ENCODE data around the gene EGR4. TPM values are rescaled to one million over a fixed set of nuclear protein-coding genes. Genes with fewer than 3 reads are reported as not detected.

Gene EGR4
- total and polyA plus RNA-seq, 4 donors = 0.02 TPM; not detected in 3

DNA sequence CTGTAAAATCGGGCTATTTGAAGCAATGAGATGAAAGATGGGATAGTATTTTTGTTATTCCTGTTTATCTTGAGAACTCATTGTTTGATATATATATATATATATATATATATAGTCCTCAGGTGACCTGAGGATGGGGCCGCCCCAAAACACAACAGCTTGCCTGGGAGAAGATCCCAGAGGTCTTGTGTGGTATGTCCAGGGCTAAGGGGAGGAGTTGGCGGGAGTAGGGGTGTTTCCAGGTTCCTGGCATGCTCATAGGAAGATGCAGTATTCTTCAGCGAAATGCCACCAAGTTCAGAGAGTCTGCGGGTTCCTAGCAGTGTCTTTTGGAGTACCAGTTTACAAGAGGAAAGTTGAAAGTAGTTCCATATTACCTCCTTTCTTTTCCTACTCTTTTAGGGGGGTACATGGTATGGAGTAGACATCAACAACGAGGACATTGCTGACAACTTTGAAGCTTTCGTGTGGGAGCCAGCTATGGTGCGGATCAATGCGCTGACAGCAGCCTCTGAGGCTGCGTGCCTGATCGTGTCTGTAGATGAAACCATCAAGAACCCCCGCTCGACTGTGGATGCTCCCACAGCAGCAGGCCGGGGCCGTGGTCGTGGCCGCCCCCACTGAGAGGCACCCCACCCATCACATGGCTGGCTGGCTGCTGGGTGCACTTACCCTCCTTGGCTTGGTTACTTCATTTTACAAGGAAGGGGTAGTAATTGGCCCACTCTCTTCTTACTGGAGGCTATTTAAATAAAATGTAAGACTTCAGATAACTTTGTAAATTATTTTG, 40.9 kb downstream of the EGR4 start:
- H3K27me3 ChIP-seq (ENCODE audit: control insufficient read depth in 4 of 4, insufficient read depth in 4 of 4, low read length in 3 of 4) = no peaks in the 10 kb centered on the region
- no peaks in the 10 kb centered on the region for H3K9me3 ChIP-seq (ENCODE audit: control insufficient read depth in 4 of 4, low read length in 3 of 4)
- no peaks in the 10 kb centered on the region for H3K4me1 ChIP-seq (ENCODE audit: control insufficient read depth in 4 of 4, insufficient read depth in 4 of 4, low read length in 3 of 4)
- DNase-seq (ENCODE audit: low spot score) = no peak
- no peak overlapping the region for H3K9ac ChIP-seq (ENCODE audit: low read depth in 1 of 2, low read length in 2 of 2)
- WGBS = 95% methylated on average over 17 of the region's 17 CpGs
- H3K27ac ChIP-seq (ENCODE audit: low read depth in 1 of 2, low read length in 2 of 2) = no peak overlapping the region
- peaks cover 11 to 67% (median 47%) of the 10 kb centered on the region in 4 donors for H3K36me3 ChIP-seq (ENCODE audit: control insufficient read depth in 4 of 4, insufficient read depth in 3 of 4, low read depth in 1 of 4, low read length in 3 of 4)
- TF ChIP-seq FOXA1 (IDR thresholded peaks at IDR 0.05) = no peak
- TF ChIP-seq FOXA2 (IDR thresholded peaks at IDR 0.05) = no peak
- TF ChIP-seq, protein P1, sequence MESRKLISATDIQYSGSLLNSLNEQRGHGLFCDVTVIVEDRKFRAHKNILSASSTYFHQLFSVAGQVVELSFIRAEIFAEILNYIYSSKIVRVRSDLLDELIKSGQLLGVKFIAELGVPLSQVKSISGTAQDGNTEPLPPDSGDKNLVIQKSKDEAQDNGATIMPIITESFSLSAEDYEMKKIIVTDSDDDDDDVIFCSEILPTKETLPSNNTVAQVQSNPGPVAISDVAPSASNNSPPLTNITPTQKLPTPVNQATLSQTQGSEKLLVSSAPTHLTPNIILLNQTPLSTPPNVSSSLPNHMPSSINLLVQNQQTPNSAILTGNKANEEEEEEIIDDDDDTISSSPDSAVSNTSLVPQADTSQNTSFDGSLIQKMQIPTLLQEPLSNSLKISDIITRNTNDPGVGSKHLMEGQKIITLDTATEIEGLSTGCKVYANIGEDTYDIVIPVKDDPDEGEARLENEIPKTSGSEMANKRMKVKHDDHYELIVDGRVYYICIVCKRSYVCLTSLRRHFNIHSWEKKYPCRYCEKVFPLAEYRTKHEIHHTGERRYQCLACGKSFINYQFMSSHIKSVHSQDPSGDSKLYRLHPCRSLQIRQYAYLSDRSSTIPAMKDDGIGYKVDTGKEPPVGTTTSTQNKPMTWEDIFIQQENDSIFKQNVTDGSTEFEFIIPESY (IDR thresholded peaks at IDR 0.05) = no peak
- TF ChIP-seq RXRA (IDR thresholded peaks at IDR 0.05) = no peak
- no peak for TF ChIP-seq CTCF (IDR thresholded peaks at IDR 0.05; ENCODE audit: low read depth, low read length, missing input control)
- no peak for TF ChIP-seq SP1 (IDR thresholded peaks at IDR 0.05)
- TF ChIP-seq, protein P2, sequence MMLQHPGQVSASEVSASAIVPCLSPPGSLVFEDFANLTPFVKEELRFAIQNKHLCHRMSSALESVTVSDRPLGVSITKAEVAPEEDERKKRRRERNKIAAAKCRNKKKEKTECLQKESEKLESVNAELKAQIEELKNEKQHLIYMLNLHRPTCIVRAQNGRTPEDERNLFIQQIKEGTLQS (IDR thresholded peaks at IDR 0.05) = no peak
- TF ChIP-seq TAF1 (conservative IDR thresholded peaks at IDR 0.05) = no peak
- no peak for TF ChIP-seq HNF4A (conservative IDR thresholded peaks at IDR 0.05)
- TF ChIP-seq JUND (IDR thresholded peaks at IDR 0.05) = no peak
- TF ChIP-seq EGR1 (IDR thresholded peaks at IDR 0.05; ENCODE audit: low read depth in 2 of 2) = no peak
- no peak for TF ChIP-seq RAD21 (IDR thresholded peaks at IDR 0.05)
- no peak for TF ChIP-seq NR2F2 (IDR thresholded peaks at IDR 0.05)
- H3K4me3 ChIP-seq (ENCODE audit: low read depth in 1 of 3, low read length in 3 of 3) = no peak overlapping the region

DNA sequence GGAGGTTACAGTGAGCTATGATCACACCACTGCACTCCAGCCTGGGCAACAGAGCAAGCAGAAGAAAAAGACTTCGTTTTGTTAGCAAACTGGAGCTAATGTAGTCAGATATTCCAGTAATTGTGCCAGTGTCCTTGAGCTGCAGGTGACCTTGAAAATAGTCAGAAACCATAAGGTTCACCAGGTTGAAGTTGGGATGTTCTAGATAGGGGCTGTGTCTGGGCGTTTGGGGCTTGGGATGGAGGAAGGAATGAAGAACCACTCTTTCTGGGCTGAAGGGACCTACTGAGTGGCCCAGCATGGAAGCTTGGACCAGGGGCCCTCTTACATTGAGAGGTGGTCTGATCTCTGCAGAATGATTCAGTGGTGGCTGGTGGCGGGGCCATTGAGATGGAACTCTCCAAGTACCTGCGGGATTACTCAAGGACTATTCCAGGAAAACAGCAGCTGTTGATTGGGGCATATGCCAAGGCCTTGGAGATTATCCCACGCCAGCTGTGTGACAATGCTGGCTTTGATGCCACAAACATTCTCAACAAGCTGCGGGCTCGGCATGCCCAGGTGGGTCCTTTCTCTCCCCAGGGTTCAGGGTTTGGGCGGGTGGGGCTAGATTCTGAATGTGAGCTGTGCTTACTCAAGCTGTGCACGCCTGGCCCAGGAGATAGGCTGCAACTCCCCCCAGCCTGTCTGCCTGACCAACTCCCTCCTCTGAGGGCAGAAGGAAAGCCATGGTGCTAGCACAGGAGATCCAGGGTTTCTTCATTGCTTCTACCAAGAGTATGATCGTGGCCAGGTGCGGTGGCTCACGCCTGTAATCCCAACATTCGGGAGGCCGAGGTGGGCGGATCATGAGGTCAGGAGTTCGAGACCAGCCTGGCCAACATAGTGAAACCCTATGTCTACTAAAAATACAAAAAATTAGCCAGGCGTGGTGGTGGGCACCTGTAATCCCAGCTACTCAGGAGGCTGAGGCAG, 42.2 kb downstream of the EGR4 start:
- no peaks in the 10 kb centered on the region for H3K27me3 ChIP-seq (ENCODE audit: control insufficient read depth in 4 of 4, insufficient read depth in 4 of 4, low read length in 3 of 4)
- H3K27ac ChIP-seq (ENCODE audit: low read depth in 1 of 2, low read length in 2 of 2) = no peak overlapping the region
- no peak for DNase-seq (ENCODE audit: low spot score)
- no peaks in the 10 kb centered on the region for H3K9me3 ChIP-seq (ENCODE audit: control insufficient read depth in 4 of 4, low read length in 3 of 4)
- H3K36me3 ChIP-seq (ENCODE audit: control insufficient read depth in 4 of 4, insufficient read depth in 3 of 4, low read depth in 1 of 4, low read length in 3 of 4) = peaks cover 13 to 80% (median 60%) of the 10 kb centered on the region in 4 donors
- no peak overlapping the region for H3K4me3 ChIP-seq (ENCODE audit: low read depth in 1 of 3, low read length in 3 of 3)
- WGBS = 96% methylated on average over 17 of the region's 17 CpGs
- H3K4me1 ChIP-seq (ENCODE audit: control insufficient read depth in 4 of 4, insufficient read depth in 4 of 4, low read length in 3 of 4) = no peaks in the 10 kb centered on the region
- H3K9ac ChIP-seq (ENCODE audit: low read depth in 1 of 2, low read length in 2 of 2) = no peak overlapping the region
- TF ChIP-seq RAD21 (IDR thresholded peaks at IDR 0.05) (no peak), GABPA (IDR thresholded peaks at IDR 0.05 in 1 of 2, conservative IDR thresholded peaks at IDR 0.05 in 1 of 2) (no peak), SP1 (IDR thresholded peaks at IDR 0.05) (no peak), EGR1 (IDR thresholded peaks at IDR 0.05; ENCODE audit: low read depth in 2 of 2) (no peak), JUND (IDR thresholded peaks at IDR 0.05) (no peak), HNF4G (IDR thresholded peaks at IDR 0.05) (no peak), FOXA1 (IDR thresholded peaks at IDR 0.05) (no peak)
- TF ChIP-seq, protein P3, sequence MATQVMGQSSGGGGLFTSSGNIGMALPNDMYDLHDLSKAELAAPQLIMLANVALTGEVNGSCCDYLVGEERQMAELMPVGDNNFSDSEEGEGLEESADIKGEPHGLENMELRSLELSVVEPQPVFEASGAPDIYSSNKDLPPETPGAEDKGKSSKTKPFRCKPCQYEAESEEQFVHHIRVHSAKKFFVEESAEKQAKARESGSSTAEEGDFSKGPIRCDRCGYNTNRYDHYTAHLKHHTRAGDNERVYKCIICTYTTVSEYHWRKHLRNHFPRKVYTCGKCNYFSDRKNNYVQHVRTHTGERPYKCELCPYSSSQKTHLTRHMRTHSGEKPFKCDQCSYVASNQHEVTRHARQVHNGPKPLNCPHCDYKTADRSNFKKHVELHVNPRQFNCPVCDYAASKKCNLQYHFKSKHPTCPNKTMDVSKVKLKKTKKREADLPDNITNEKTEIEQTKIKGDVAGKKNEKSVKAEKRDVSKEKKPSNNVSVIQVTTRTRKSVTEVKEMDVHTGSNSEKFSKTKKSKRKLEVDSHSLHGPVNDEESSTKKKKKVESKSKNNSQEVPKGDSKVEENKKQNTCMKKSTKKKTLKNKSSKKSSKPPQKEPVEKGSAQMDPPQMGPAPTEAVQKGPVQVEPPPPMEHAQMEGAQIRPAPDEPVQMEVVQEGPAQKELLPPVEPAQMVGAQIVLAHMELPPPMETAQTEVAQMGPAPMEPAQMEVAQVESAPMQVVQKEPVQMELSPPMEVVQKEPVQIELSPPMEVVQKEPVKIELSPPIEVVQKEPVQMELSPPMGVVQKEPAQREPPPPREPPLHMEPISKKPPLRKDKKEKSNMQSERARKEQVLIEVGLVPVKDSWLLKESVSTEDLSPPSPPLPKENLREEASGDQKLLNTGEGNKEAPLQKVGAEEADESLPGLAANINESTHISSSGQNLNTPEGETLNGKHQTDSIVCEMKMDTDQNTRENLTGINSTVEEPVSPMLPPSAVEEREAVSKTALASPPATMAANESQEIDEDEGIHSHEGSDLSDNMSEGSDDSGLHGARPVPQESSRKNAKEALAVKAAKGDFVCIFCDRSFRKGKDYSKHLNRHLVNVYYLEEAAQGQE (IDR thresholded peaks at IDR 0.05) = no peak
- TF ChIP-seq, protein P1 (IDR thresholded peaks at IDR 0.05) = no peak
- TF ChIP-seq, protein P2 (IDR thresholded peaks at IDR 0.05) = no peak
- TF ChIP-seq, protein P4, sequence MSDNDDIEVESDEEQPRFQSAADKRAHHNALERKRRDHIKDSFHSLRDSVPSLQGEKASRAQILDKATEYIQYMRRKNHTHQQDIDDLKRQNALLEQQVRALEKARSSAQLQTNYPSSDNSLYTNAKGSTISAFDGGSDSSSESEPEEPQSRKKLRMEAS (IDR thresholded peaks at IDR 0.05) = no peak

Data from liver (tissue), 9 donors.